ENCODE results near the gene MLKL.

Gene MLKL

DNA sequence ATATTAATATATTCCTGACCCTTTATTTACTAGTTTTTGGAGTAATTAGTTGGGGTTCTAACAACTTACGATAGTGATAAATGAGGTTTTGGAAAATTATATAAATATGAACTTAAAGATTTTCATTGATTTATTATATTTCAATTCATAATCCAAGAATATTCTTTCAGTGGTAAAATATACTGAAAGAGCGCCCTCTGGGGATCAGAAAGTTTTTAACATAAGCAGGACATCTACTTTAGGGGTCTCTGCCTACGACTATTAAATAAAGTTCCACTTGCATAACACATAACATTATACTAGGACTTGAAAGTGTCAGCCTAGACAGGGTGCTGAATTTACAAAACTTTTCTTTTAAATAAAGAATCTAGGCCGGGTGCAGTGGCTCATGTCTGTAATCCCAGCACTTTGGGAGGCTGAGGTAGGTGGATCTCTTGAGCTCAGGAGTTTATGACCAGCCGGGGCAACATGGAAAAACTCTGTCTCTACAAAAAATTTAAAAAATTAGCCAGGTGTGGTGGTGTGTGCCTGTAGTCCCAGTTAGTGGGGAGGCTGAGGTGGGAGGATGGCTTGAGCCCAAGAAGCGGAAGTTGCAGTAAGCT is 49.6 kb downstream of the MLKL start:
- no peak overlapping the region for H3K27ac ChIP-seq (replicated peaks)
- no peak for DNase-seq (ENCODE audit: low read depth in 1 of 2, low spot score in 1 of 2)
- H3K27me3 ChIP-seq (ENCODE audit: insufficient read depth, poor library complexity, severe bottlenecking), result no peaks in the 10 kb centered on the region
- TF ChIP-seq, protein P1, sequence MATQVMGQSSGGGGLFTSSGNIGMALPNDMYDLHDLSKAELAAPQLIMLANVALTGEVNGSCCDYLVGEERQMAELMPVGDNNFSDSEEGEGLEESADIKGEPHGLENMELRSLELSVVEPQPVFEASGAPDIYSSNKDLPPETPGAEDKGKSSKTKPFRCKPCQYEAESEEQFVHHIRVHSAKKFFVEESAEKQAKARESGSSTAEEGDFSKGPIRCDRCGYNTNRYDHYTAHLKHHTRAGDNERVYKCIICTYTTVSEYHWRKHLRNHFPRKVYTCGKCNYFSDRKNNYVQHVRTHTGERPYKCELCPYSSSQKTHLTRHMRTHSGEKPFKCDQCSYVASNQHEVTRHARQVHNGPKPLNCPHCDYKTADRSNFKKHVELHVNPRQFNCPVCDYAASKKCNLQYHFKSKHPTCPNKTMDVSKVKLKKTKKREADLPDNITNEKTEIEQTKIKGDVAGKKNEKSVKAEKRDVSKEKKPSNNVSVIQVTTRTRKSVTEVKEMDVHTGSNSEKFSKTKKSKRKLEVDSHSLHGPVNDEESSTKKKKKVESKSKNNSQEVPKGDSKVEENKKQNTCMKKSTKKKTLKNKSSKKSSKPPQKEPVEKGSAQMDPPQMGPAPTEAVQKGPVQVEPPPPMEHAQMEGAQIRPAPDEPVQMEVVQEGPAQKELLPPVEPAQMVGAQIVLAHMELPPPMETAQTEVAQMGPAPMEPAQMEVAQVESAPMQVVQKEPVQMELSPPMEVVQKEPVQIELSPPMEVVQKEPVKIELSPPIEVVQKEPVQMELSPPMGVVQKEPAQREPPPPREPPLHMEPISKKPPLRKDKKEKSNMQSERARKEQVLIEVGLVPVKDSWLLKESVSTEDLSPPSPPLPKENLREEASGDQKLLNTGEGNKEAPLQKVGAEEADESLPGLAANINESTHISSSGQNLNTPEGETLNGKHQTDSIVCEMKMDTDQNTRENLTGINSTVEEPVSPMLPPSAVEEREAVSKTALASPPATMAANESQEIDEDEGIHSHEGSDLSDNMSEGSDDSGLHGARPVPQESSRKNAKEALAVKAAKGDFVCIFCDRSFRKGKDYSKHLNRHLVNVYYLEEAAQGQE (IDR thresholded peaks at IDR 0.05; ENCODE audit: insufficient replicate concordance, low read depth), result no peak
- TF ChIP-seq, protein P2, sequence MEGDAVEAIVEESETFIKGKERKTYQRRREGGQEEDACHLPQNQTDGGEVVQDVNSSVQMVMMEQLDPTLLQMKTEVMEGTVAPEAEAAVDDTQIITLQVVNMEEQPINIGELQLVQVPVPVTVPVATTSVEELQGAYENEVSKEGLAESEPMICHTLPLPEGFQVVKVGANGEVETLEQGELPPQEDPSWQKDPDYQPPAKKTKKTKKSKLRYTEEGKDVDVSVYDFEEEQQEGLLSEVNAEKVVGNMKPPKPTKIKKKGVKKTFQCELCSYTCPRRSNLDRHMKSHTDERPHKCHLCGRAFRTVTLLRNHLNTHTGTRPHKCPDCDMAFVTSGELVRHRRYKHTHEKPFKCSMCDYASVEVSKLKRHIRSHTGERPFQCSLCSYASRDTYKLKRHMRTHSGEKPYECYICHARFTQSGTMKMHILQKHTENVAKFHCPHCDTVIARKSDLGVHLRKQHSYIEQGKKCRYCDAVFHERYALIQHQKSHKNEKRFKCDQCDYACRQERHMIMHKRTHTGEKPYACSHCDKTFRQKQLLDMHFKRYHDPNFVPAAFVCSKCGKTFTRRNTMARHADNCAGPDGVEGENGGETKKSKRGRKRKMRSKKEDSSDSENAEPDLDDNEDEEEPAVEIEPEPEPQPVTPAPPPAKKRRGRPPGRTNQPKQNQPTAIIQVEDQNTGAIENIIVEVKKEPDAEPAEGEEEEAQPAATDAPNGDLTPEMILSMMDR (IDR thresholded peaks at IDR 0.05; ENCODE audit: insufficient read depth, low read length), result no peak
- TF ChIP-seq GABPA (IDR thresholded peaks at IDR 0.05; ENCODE audit: low read depth), result no peak
- no peak for TF ChIP-seq SPI1 (IDR thresholded peaks at IDR 0.05; ENCODE audit: borderline replicate concordance, low read depth)
- no peak for TF ChIP-seq POLR2AphosphoS5 (IDR thresholded peaks at IDR 0.05; ENCODE audit: low read depth)
- H3K4me3 ChIP-seq (replicated peaks; ENCODE audit: insufficient read depth, low read length), result no peak overlapping the region

DNA sequence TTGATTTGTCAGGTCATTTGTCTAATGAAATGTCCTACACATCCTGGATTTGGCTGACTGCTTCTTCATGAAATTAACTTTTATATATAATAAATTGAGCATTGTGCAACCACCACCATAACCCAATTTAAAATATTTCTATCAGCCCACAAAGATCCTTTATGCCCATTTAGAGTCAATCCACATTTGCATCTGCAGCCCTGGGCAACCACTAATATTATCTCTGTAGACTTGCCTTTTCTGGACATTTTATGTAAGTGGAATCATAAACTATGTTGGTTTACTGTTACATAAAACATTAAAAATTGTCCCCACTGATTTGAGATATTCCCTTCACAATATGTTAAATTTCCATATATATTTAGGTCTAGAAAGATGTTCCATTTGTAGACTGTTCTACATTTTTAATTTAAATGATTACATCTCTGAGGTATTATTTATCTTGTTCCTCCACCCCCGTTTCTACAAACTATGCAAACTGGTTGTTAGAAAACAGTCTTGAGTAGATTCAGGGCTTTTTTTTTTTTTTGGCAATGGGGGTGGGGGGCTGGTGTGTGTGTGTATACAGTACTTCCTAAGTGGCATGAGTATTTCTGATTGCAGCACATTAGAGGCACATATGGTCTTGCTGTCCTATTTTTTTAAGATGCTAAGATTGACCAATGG is 50.7 kb downstream of the MLKL start:
- H3K27me3 ChIP-seq (ENCODE audit: insufficient read depth, poor library complexity, severe bottlenecking), result no peaks in the 10 kb centered on the region
- DNase-seq (ENCODE audit: low read depth in 1 of 2, low spot score in 1 of 2), result no peak
- no peak overlapping the region for H3K4me3 ChIP-seq (replicated peaks; ENCODE audit: insufficient read depth, low read length)
- H3K27ac ChIP-seq (replicated peaks), result no peak overlapping the region
- TF ChIP-seq, protein P2 (IDR thresholded peaks at IDR 0.05; ENCODE audit: insufficient read depth, low read length), result no peak
- TF ChIP-seq GABPA (IDR thresholded peaks at IDR 0.05; ENCODE audit: low read depth) (no peak), POLR2AphosphoS5 (IDR thresholded peaks at IDR 0.05; ENCODE audit: low read depth) (no peak), SPI1 (IDR thresholded peaks at IDR 0.05; ENCODE audit: borderline replicate concordance, low read depth) (no peak)
- TF ChIP-seq, protein P1 (IDR thresholded peaks at IDR 0.05; ENCODE audit: insufficient replicate concordance, low read depth), result no peak

DNA sequence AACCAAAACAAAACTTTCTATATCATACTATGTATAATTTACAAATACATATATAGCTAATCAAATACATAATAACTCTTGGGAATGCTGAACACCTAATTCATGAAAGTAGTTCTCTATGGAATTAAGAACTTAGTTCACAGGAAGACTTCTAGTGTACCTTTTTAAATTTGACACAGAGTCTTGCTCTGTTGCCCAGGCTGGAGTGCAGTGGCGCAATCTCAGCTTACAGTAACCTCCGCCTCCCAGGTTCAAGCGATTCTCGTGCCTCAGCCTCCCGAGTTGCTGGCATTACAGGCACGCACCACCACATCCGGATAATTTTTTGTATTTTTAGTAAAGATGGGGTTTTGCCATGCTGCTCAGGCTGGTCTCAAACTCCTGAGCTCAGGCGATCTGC is 58.7 kb downstream of the MLKL start:
- DNase-seq (ENCODE audit: low read depth in 1 of 2, low spot score in 1 of 2), result no peak
- Histone ChIP-seq H3K27me3 (ENCODE audit: insufficient read depth, poor library complexity, severe bottlenecking) (no peaks in the 10 kb centered on the region), H3K4me3 (replicated peaks; ENCODE audit: insufficient read depth, low read length) (no peak overlapping the region), H3K27ac (replicated peaks) (no peak overlapping the region)
- TF ChIP-seq, protein P1 (IDR thresholded peaks at IDR 0.05; ENCODE audit: insufficient replicate concordance, low read depth), result no peak
- TF ChIP-seq, protein P2 (IDR thresholded peaks at IDR 0.05; ENCODE audit: insufficient read depth, low read length), result no peak
- TF ChIP-seq SPI1 (IDR thresholded peaks at IDR 0.05; ENCODE audit: borderline replicate concordance, low read depth) (no peak), GABPA (IDR thresholded peaks at IDR 0.05; ENCODE audit: low read depth) (no peak), POLR2AphosphoS5 (IDR thresholded peaks at IDR 0.05; ENCODE audit: low read depth) (no peak)

All from HL-60 (cell line).